Aorta (tissue), 5 donors: ENCODE measurements around the gene DSCAM. TPM values are rescaled to one million over a fixed set of nuclear protein-coding genes. Genes with fewer than 3 reads are reported as not detected.
A peak's percentile ranks its signal among the peaks of the same experiment; 100 is the strongest.

Source experiments
- ATAC-seq: fragments of 200-7000 bp; cut with Tn5 transposase; one replicate; pipeline ENCODE4 v1.9.1; 2022; ENCODE audit warnings: moderate library complexity; ENCODE audit not compliant: low FRiP score
- DNase-seq, 2 donors: peaks; one replicate each; pipeline ENCODE4 v3.0.0-alpha.2; 2020
- H3K27ac ChIP-seq, 2 donors: one replicate each; pipeline ENCODE4 v1.5.1; 2013; ENCODE audit warnings: low read length in 2 of 2, mild to moderate bottlenecking in 2 of 2, moderate library complexity in 2 of 2, control low read depth in 1 of 2, inconsistent platforms in 1 of 2, low read depth in 1 of 2
- H3K27me3 ChIP-seq, 2 donors: one replicate each; pipeline ENCODE4 v1.6.1; 2013; ENCODE audit warnings: control low read depth in 1 of 2, low read length in 1 of 2, mild to moderate bottlenecking in 1 of 2, moderate library complexity in 1 of 2; ENCODE audit not compliant: insufficient read depth in 2 of 2, control insufficient read depth in 1 of 2
- H3K36me3 ChIP-seq, 2 donors: one replicate each; pipeline ENCODE4 v1.6.1; 2013; ENCODE audit warnings: control low read depth in 1 of 2, low read length in 1 of 2, mild to moderate bottlenecking in 1 of 2; ENCODE audit not compliant: insufficient read depth in 2 of 2, control insufficient read depth in 1 of 2
- H3K4me1 ChIP-seq, 2 donors: one replicate each; pipeline ENCODE4 v1.6.1; 2013; ENCODE audit warnings: low read length in 2 of 2, control low read depth in 1 of 2, mild to moderate bottlenecking in 1 of 2, moderate library complexity in 1 of 2; ENCODE audit not compliant: insufficient read depth in 2 of 2, control insufficient read depth in 1 of 2
- H3K4me3 ChIP-seq, 2 donors: one replicate each; pipeline ENCODE4 v1.5.1; 2013; ENCODE audit warnings: low read length in 2 of 2, control low read depth in 1 of 2, mild to moderate bottlenecking in 1 of 2
- H3K9me3 ChIP-seq: one replicate; pipeline ENCODE4 v1.6.1; 2013; ENCODE audit warnings: mild to moderate bottlenecking, low read length; ENCODE audit not compliant: control insufficient read depth
- WGBS, 2 donors: extraction: QIAGEN DNeasy Blood & Tissue Kit; methylation state at CpG; one replicate each; pipeline ENCODE4 v1.1.7; 2013; 5-methylcytosine and 5-hydroxymethylcytosine counted together
- intact Hi-C, 2 donors: fragments of 100-400 bp; cut with DNase I; formaldehyde crosslinking; loops; one replicate each; pipeline versions ENCODE4 v1.14.2 to v1.15.0; 2022
- polyA plus RNA-seq, 2 donors: library from polyadenylated mRNA; stranded (reverse); fragments of 200-250 nt; gene quantifications; one replicate each; pipeline ENCODE4 v1.2.3, GENCODE V29; 2013
- total RNA-seq, 2 donors: library from RNA; stranded (reverse); fragmentation: NEBNext Ultra II Directional; extraction: Animal tissue kit (Norgen Biotek cat#: 25700); gene quantifications; one replicate each; pipeline ENCODE4 v1.2.1, GENCODE V29; 2021
- donor health status: healthy with polysubstance abuse.
- donor health status: Bipolar disorder and iron deficiency.
- donor health status: DM: no; HTN: no; CAD: no.
- donor health status: DM: no; HTN: no; CAD: no.
- donor health status: DM: yes; HTN: yes; CAD: no.

DSCAM gene
- total and polyA plus RNA-seq, 4 donors: not detected

DNA sequence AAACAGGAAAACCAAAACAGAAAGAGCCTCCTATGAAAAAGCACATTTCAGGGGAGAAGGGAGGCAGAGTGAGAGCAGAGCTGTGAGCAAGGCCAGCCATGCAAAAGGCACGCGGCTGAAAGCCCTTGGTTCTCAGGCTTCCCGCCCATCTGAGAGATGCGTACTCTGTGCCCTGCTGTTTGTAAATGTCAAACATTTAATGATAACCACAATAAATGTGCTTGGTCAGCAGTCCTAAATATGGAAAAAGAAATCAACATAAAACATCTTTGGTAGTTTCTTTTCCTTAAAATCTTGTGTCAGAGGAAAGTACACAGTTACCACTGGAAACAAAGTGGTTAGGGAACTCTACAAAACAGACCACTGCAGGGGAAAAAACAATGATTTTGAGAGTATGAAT lies 283.1 kb downstream of the DSCAM start:
- no peak overlapping the region for H3K4me3 ChIP-seq
- DNase-seq (peak in 1 of 2 donors; percentile 60), ATAC-seq (no peak)
- H3K27ac ChIP-seq: no peak overlapping the region
- no peaks in the 10 kb centered on the region for H3K27me3 ChIP-seq
- no peaks in the 10 kb centered on the region for H3K9me3 ChIP-seq
- no peaks in the 10 kb centered on the region for H3K36me3 ChIP-seq
- 10 to 11% methylated on average over 4 of the region's 4 CpGs for WGBS, 2 donors
- H3K4me1 ChIP-seq: no peaks in the 10 kb centered on the region
- intact Hi-C loops: no loop called here

DNA sequence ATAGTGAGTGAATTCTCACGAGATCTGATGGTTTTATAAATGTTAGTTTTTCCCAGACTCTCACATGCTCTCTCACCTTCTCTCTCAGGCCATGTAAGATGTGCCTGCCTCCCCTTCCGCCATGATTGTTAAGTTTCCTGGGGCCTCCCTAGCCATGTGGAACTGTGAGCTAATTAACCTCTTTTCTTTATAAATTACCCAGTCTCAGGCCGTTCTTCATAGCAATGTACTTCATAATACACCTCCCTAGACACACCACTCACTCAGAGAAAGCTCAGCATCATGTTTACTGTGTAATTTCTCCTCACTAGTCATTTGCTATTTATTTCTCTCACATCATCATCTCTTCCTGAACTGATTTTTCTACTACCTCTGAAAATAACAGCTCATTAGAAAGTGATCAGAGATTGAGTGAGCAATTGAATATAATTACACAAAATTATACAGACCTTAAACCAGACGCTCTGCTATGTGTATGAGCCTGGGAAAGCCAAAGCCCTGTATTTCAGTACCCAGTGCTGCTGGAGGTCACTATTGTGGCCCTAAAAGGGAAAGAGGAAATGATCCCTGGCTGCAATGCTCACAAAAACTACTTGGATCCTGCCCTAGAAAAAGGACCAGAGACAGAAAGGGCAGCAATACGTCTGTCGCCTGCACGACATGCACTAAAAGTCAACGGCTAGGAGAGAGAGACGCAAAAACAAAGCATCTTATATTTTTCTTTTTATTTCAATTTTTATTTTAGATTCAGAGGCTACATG lies 284.5 kb downstream of the DSCAM start:
- no peaks in the 10 kb centered on the region for H3K27me3 ChIP-seq
- no peak overlapping the region for H3K4me3 ChIP-seq
- no peak overlapping the region for H3K27ac ChIP-seq
- H3K36me3 ChIP-seq: no peaks in the 10 kb centered on the region
- no peak for ATAC-seq
- H3K4me1 ChIP-seq: no peaks in the 10 kb centered on the region
- 44 to 46% methylated on average over 9 of the region's 9 CpGs for WGBS, 2 donors
- no peaks in the 10 kb centered on the region for H3K9me3 ChIP-seq
- intact Hi-C loops: no loop called here
- DNase-seq: no peak

DNA sequence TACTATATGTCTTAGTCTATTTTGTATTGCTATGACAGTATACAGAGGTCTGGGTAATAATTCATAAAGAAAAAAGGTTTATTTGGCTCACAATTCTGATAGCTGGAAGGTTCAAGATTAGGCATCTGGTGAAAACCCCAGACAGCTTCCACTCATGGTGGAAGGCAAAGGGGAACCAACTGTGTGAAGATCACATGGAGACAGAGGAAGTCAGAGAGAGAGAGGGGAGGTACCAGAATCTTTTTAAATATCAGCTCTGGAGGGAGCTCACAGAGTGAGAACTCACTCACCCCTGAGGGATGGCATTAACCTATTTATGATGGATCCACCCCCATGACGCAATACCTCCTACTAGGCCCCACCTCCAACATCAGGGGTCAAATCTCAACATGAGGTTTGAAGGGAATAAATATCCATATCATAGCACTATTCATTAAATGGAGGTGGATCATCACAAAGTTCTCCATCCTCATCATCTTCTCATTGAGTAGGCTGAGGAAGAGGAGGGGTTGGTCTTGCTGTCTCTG lies 290.5 kb downstream of the DSCAM start:
- Histone ChIP-seq H3K27me3 (no peaks in the 10 kb centered on the region), H3K36me3 (no peaks in the 10 kb centered on the region), H3K27ac (no peak overlapping the region), H3K4me1 (no peaks in the 10 kb centered on the region), H3K9me3 (no peaks in the 10 kb centered on the region), H3K4me3 (no peak overlapping the region)
- 0 to 86% methylated on average over 1 of the region's 1 CpG for WGBS, 2 donors
- intact Hi-C loops: no loop called here
- ATAC-seq (no peak), DNase-seq (no peak)

DNA sequence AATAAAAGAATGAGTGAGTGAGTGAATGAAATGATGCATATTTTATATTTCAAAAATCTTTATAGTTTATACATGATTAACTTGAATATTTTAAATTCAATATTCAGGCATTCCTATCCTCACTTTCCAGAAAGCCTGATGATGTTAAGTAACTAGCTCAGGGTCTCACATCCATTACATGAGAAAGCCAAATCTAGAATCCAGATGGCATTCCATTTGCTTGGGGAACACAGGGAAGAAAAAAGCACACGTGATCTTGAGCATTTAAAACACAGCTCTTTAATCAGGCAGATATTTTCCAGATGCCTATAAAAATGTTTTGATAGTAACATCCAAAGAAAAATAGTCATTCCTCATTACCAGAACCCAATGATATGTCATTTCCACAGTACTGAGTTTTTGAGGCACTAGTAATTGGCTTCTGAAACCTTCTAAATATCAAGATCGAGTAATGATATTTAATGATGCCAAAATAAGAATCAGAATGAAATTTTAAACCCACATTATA lies 291.9 kb downstream of the DSCAM start:
- WGBS, 2 donors: 33 to 44% methylated on average over 2 of the region's 2 CpGs

DNA sequence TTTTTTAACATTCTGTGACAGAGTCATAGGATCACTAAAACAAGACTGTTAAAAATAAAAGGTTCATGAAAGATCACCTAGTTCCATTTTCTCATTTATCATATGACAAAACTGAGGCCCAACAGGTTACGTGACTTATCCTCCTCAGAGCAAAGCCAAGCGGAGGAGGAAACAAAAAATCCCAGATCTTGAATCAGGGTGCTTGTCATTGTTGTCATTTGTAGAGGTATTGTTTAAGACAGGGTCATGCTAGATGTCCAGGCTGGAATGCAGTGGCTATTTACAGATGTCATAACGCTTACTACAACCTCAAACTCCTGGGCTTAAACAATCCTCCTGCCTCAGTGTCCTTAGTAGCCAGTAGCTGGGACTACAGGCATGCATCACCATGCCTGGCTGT lies 293.2 kb downstream of the DSCAM start:
- no peaks in the 10 kb centered on the region for H3K27me3 ChIP-seq
- no peaks in the 10 kb centered on the region for H3K4me1 ChIP-seq
- no peaks in the 10 kb centered on the region for H3K36me3 ChIP-seq
- ATAC-seq (no peak), DNase-seq (no peak)
- intact Hi-C loops: no loop called here
- H3K9me3 ChIP-seq: no peaks in the 10 kb centered on the region
- H3K4me3 ChIP-seq: no peak overlapping the region
- WGBS, 2 donors: 58 to 70% methylated on average over 3 of the region's 3 CpGs
- no peak overlapping the region for H3K27ac ChIP-seq

More for the DNA sequence above, 291.9 kb downstream of the DSCAM start:
- Histone ChIP-seq H3K9me3 (no peaks in the 10 kb centered on the region), H3K4me1 (no peaks in the 10 kb centered on the region), H3K36me3 (no peaks in the 10 kb centered on the region), H3K4me3 (no peak overlapping the region), H3K27ac (no peak overlapping the region), H3K27me3 (no peaks in the 10 kb centered on the region)
- intact Hi-C loops: no loop called here
- DNase-seq (no peak), ATAC-seq (no peak)

DNA sequence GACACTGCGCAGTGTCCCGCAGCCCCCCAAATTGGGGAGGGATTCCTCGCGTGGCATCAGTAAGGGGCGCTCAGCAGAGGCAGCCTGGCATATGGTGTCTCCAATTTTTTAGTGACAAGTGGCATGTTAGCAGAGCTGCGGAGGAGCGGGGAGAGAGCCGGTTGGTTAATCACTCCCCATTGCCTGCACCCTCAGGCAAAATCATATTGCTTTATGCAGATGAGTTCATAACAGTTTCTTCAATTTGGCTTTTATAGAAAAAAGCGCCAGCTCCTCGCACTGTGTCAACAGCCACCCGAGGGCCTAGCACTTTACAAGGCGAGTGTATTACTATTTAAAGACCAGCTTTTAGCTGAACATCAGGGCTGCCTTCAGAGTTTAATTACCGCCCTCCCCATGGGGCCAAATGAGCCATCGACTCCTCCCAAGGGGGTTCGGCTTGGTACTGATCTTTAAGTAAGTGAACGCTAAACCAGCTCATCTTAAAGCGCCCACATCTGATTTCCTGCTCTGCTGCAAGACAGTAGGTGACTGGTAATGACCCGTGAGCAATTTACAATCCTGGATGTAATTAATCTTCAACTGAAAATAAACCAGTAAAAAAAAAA lies 298.9 kb downstream of the DSCAM start:
- Histone ChIP-seq H3K4me1 (no peaks in the 10 kb centered on the region), H3K36me3 (no peaks in the 10 kb centered on the region), H3K4me3 (no peak overlapping the region), H3K27ac (no peak overlapping the region), H3K9me3 (peaks cover 4% of the 10 kb centered on the region), H3K27me3 (no peaks in the 10 kb centered on the region)
- ATAC-seq (no peak), DNase-seq (no peak)
- intact Hi-C loops: no loop called here
- 49 to 67% methylated on average over 18 of the region's 18 CpGs for WGBS, 2 donors

DNA sequence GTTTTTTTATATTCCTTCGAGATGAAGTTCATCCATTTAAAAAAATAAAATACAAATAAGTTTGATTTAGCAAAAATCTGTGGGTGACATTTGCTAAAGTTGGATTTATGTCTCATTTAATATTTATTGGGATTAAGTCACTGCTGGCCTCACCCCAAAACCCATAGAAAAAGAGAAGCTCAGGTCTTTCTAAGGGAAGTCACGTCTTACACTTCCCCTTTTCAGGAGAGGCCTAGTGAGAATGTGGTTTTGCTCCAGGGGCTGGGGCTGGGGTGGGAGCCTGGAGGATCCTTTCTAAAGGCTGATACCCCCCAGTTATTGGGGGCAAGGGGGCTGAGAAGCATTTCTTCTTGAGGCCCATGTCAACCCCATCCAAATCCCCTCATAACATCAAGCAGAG lies 300.3 kb downstream of the DSCAM start:
- WGBS, 2 donors: 80 to 81% methylated on average over 2 of the region's 2 CpGs
- ATAC-seq: no peak
- peaks cover 4% of the 10 kb centered on the region for H3K9me3 ChIP-seq
- no peak for DNase-seq
- H3K27ac ChIP-seq: no peak overlapping the region
- intact Hi-C loops: no loop called here
- H3K27me3 ChIP-seq: no peaks in the 10 kb centered on the region
- no peaks in the 10 kb centered on the region for H3K36me3 ChIP-seq
- H3K4me1 ChIP-seq: no peaks in the 10 kb centered on the region
- no peak overlapping the region for H3K4me3 ChIP-seq

DNA sequence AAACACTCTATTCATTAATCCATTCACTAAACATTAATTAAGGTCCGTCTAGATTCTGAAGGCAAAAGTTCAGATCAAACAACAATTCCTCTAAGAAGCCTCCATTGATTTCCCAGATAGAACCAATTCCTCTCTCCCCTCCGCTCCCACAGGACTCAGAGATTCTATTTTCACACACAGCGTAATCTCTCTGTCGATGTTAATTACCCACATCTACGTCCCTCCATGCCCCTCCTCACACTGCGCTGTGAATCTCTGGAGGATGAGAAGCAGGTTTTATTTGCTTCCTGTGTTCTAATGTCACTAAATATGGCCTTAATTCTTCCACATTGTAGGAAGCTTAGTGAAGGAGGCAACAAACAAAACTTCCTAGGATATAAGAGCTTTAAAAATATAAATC lies 306.7 kb downstream of the DSCAM start:
- ATAC-seq (no peak), DNase-seq (no peak)
- intact Hi-C loops: no loop called here
- Histone ChIP-seq H3K27ac (no peak overlapping the region), H3K27me3 (peaks cover 0 to 1% of the 10 kb centered on the region in 2 donors), H3K4me3 (no peak overlapping the region), H3K9me3 (peaks cover 4% of the 10 kb centered on the region), H3K36me3 (no peaks in the 10 kb centered on the region), H3K4me1 (no peaks in the 10 kb centered on the region)
- WGBS, 2 donors: 61% methylated on average over 6 of the region's 6 CpGs

DNA sequence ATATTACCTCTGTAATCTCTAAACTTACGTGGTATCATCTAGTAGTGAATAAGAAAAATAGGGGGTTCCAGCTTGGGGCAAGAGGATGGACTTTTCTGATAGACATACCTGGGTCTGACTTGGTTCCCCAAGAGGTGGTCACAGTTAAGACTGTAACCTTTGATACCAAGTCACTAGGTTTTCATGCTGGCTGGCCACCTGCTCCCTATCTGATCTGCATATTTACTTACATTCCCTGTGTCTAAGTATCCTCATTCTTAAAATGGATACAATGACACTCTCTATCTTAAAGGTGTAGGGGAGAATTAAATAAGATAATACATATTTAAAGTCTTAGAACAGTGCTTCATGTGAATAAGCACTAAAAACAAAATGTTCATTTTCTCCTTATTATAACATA lies 312.1 kb downstream of the DSCAM start:
- 78 to 79% methylated on average over 1 of the region's 1 CpG for WGBS, 2 donors
- no peak for DNase-seq
- intact Hi-C loops: no loop called here
- Histone ChIP-seq H3K27me3 (no peaks in the 10 kb centered on the region), H3K36me3 (no peaks in the 10 kb centered on the region), H3K9me3 (no peaks in the 10 kb centered on the region), H3K27ac (no peak overlapping the region), H3K4me1 (no peaks in the 10 kb centered on the region), H3K4me3 (no peak overlapping the region)
- ATAC-seq: no peak
